Measurements from ENCODE around the gene DCTN5.

- TF ChIP-seq CTCF (IDR thresholded peaks at IDR 0.05; ENCODE audit: poor library complexity) (no peak), EZH2 (IDR thresholded peaks at IDR 0.05; ENCODE audit: borderline replicate concordance) (no peak), EZH2phosphoT487 (IDR thresholded peaks at IDR 0.05; ENCODE audit: low read depth, severe bottlenecking, unreplicated experiment) (no peak)
Observed at GRCh38 chr16:23700509-23700908, 59.2 kb downstream of the DCTN5 start.
